HTR-8/SVneo (cell line): ENCODE results near the gene DCST2.
A peak's percentile ranks its signal among the peaks of the same experiment; 100 is the strongest.

Source experiments
- DNase-seq: peaks from one replicate; pipeline ENCODE4 v3.0.0; 2011; ENCODE audit warnings: low spot score, mixed read lengths; ENCODE audit not compliant: insufficient read length
- FAIRE-seq: peaks from 2 replicates; lab custom pipeline; 2011; peaks lifted over from hg19 to GRCh38; lab: Jason Lieb, UNC

The DCST2 gene

DNA sequence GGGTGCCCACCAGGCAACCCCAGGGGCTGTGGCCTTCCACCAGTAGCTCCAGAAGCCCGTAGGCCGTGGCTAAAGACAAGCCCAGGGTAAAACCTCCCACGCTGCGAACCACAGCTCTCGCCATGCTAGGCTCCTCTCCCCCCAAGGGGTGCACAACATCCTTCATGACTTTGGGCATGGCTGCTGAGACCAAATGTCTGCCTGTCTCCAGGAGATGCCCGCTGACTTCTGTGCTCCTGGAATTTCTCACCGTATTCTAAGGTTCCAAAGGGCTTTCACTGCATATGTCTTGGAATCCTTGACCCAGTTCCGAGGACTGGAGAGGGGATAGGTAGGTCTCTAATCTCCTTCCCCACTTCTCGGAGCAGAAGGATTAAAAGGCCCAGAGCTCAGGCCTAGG is at the start of gene DCST2, which contains the start of gene DCST1:
Gene DCST2, minus strand, starts transcription at position 258 of the 400 bp plus-strand sequence. Its CDS starts 80 bp downstream, at position 178.
Gene DCST1, plus strand, starts transcription at position 301 of the 400 bp plus-strand sequence. CDS start 213 bp downstream, outside the sequence.
- DNase-seq (no peak), FAIRE-seq (no peak)

DNA sequence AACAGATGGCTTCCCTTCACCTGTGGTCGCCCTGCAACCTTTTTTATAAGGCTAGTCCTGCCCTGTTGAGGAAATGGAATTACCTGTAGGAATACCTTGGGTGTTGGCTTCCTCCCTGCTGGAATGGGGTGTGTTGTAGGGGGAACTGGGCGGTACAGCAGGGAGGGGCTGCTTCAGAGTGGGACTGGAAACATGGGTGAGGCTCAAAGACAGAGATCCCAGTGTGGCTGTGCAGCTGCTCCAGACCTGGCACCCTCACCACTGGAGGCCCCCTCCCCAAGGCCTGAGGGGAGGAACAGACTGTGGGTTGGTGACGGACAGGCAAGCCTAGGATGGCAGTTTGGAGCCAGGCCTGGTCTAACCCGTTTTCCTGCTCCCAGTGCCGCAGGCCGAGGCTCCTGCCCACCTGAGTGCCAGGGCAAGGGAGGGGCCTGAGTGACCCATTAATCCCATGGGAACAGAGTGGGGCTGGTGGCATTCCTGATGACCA is 49.5 kb upstream of the DCST2 start:
- no peak for FAIRE-seq
- DNase-seq, result no peak

DNA sequence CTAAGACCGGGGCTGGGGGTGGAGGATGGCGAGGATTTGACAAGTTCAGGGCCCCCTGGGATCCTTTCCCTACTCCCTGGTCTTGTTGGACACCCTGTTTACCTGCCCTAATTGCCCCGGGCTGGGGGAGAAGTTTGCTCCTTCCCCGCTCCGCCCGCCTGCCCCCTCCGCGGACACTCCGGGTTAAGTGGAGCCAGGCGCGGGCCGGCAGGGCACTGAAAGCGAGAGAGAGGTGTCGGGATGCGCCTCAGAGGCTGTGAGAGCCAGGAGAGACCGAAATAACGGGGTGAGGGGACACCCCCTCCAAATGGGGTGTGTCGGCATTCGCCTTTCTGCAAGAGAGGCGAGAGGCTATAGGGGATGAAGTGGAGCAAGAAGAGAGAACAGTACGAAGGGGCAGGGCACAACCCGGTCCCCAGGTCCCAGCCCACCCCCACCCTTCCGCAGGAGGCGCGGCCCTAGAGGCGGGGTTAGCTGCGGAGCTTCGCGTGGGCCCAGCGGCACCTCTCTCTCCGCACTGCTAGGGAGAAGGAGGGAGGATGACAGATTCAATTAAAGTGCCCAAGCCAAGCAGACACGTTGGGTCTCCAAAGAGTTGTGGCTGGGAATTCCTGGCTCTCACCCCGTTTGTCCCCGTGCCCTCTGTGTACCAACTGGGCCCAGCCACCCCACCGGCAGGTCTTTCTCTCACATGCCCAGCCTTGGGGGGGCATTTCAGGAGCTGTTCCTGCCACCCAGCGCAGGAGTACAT is 48.9 kb upstream of the DCST2 start:
- DNase-seq (no peak), FAIRE-seq (no peak)

DNA sequence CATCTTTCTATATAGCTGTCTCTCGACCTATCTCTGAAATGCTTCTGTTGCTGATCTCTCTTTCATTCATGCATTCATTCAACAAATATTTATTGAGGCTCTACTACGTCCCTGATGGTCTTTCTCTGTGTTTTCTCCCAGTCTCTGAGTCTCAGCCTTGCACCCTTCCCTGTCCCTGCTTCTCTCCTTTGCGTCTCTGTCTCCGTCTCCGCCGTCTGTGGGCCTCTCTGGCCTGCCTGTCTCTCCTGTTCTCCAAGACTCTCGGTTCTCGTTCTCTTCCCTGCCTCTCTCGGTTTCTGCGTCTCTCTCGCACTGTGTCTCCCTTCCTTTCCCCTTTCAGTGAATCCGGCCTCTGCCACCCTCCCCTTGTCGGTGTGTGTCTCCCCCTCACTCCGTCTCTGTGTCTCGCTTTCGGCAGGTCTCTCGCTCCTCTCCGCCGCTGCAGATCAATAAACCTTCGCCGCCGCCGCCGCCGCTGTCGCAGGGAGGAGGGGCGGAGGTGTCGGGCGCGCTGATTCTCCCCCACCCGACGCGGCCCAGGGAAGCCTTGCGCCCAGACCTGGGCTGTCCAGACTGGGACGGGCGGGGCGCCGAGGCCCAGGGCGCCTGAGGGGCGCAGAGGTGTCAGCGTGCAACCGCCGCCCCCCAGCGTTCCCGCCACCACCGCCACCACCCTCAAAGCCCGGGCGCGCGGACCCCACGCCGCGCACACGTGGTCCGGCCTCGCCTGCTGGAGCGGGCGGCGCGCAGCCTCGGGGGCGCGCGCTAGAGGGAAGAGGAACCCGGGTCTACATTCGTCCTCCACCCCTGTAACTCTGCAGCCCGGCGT is 48.1 kb upstream of the DCST2 start:
- no peak for FAIRE-seq
- DNase-seq, result no peak

DNA sequence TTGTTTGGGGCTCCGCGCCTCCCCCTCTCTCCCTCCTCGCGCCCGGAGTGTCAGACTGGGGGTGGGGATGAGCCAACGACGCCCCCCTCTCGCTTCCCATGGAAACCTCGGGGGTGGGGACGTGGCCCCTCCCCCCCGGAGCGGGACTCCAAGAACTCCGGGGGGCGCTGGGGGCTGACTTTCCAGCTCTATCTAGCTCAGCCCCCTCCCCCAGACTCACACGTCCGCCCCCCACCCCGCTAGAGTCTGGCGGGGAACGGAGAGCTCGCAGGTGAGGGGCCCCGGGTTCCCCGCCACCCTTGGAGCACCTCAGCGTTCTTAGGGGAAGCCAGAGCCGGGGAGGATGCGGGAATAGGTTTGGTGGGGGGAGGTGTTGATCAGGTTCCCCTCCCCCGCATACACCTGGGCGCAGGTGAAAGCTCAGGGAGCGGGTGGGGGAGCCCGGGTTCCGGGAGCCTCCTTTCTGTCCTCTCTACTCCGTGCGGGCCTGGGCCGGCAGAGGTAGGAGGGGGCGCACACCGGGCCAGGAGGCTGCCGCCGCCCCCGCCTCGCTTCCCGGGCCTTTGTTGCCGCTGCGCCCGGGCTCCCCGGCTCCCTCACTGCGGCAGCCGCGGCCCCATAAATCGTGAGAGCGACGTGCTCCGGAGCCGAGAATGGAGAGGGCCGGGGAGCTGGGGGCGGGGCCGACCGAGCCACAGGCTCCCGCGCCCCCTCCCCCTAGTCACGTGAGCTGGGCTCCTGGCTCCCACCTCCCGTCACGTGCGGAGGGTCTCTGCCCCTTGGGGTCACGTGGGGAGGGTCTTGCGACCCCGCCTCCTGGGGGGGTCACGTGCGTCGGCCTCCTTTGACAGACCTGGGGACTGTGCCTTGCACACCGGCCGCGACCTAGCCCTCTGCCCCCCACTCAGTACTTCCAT is 47.0 kb upstream of the DCST2 start:
- FAIRE-seq, result no peak
- DNase-seq, result no peak

DNA sequence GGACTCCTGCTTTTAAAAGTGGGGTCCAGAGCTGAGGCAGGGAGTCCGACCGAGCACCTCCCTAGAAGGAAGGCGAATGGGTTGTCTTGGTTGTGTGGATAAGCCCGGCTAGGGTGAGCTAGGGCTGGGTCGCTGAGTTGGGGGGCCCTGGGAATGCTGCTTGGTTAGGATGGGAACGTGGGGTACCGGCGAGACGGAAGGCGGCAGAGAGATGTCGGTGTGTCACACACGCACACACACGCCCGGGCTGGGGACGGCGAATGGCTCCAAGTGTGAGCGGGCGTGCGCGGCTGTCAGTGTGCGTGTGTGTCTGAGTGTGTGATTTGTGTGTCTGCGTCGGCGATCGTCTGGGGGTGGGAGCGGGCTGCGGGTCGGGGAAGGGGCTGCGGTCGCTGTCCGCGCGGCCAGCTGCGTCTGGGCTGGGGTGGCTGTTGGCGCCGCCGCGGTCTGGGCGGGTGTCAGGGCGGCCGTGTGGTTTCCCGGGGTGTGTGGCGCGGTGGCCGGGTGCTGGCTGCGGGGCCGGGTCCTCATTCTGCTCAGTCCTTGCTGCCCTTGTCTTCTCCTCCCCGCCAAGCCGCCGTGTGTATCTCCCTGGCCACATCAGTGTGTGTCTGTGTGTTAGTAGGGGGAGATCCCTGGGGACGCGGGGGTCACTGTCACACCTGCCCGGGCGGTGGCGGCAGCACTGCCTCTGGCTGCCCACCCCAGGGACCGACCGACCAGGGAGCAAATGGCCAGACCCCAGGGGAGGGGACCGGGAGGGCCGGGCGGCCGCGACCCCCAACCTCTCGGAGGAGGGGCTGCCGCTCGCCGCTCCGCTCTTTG is 46.1 kb upstream of the DCST2 start:
- DNase-seq (no peak), FAIRE-seq (no peak)

DNA sequence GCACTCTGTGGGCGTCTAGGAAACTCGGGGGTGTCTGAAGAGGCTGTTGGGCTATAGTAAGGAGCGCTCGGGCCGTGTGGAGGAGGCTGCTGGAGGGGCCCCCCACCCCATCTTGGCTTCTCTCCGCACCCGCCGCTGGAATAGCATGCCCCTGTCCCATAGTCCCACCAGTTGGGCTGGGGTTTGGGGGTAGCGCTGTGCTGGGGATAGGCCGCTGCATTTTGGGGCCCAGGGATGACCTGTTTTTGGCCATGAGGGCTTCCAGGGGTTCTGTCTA is 45.6 kb upstream of the DCST2 start:
- DNase-seq (no peak), FAIRE-seq (no peak)

DNA sequence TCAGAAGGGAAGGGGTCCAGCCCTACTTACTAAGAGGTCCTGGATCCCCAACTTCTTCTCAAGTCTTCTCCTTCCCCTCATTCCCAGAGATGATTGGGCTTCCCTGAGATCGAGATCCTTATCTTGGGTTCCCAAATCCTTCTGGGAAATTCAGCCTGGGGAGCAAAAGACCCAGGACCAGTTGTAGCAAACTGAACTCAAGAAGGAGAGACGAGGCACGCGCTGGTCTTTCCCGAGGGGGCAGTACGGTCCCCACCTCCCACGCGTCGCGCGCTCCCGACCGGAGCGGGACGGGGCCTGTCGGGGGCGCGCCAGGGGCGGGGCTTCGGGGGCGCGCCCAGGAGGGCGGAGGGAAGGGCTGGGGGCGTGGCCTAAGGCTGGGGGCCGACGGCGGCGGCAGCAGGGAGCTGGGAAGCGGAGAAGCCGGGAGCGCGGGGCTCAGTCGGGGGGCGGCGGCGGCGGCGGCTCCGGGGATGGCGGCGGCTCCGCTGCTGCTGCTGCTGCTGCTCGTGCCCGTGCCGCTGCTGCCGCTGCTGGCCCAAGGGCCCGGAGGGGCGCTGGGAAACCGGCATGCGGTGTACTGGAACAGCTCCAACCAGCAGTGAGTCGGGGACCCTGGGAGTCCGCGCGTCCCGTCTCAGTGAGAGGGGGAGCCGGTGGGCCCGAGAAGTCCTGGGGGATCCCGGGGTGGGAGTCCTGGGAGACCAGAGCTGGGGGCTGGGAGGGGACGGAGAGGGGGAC is 45.1 kb upstream of the DCST2 start, which contains the start of gene EFNA3:
Gene EFNA3, plus strand, starts transcription at position 369 of the 741 bp plus-strand sequence. Its CDS starts 105 bp downstream, at position 474.
- no peak for FAIRE-seq
- peak; percentile 60 for DNase-seq

DNA sequence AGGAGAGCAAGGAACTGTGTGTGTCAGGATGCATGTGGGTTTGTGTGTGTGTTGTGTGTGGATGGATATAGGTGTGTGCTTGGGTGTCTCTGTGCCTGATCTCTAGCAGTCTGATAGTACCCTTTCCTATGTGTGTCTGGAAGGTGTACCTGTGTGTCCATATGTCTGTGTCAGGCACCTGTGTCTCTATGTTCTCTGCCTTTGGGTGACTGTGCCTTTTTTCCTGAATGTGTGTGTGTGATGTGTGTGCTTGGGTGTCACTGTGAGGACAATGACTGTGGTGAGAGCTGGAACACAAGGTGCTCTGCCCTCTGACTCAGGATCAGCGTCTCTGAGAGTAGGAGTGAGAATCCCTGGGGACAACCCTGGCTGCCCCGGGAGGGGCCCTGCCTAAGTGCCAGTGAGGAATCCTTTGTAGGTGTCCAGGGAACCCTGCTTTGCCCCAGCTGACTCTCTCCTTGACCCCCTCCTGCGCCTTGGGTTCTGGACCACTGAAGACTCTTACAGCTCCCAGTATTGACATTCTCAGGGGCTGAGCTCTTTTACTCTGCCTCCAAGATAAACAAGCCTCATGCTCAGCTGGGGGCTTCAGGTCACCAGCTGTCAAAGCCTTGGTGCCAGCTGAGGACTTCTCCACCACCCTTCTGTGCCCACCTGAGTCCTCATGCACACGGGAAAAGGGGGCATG is 44.3 kb upstream of the DCST2 start:
- DNase-seq (no peak), FAIRE-seq (no peak)

DNA sequence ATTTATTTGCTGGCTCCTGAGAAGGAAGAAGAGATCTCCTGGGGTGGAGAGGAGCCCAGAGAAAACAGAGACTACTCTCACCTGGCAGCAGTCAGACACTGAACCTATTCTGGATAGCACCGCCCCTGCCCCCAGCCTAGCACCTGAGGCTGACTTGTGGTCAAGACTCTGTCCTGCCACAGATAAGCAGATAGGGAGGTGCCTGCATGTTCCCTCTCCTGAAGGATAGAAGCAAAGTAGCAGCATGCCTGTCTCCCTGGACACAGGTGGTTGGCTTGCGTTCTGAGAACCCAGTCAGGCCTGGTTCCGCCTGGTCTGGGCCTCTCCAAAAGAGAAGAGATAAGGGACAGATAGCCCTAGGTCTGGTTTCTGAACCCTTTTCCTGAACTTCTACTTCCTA is 43.8 kb upstream of the DCST2 start:
- no peak for FAIRE-seq
- no peak for DNase-seq

DNA sequence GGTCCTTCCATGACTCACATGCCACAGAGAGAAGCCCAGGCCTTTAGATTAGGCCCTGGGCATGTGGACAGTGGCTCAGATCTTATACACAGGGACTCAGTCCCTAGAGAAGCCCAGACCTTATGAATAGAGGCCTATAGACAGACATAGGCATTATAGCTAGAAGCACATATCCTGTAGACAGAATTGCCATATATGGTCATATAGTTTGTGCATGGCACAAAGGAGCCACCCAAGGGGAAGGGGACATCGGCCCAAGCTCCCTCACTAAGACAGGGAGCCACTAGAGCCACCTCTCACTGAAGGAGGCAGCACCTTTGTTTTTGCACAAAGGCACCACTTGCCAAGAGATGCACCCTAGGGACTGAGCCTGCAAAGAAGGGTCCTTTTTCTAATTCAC is 42.8 kb upstream of the DCST2 start:
- no peak for FAIRE-seq

DNA sequence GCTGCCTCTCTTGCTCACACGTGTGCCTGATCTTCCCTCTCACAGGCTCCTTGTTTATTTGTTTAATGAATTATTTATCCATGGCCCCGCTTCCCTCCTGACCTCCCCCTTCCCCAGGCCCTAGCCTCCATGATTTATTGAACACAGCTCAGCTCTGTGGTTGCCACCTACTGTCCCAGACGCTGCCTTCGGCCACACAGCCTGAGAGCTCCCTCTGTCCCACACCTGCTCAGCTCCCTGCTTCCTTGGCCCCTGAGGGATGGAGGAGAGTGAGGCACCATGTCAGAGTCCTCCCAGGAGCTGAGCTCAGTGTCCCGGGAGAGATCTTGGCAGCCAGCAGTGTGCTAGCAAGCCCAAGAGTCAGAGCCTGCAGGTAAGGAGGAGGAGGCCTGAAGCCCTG is 42.0 kb upstream of the DCST2 start:
- DNase-seq (no peak), FAIRE-seq (no peak)

More for the DNA sequence above, 42.8 kb upstream of the DCST2 start:
- DNase-seq, result no peak

DNA sequence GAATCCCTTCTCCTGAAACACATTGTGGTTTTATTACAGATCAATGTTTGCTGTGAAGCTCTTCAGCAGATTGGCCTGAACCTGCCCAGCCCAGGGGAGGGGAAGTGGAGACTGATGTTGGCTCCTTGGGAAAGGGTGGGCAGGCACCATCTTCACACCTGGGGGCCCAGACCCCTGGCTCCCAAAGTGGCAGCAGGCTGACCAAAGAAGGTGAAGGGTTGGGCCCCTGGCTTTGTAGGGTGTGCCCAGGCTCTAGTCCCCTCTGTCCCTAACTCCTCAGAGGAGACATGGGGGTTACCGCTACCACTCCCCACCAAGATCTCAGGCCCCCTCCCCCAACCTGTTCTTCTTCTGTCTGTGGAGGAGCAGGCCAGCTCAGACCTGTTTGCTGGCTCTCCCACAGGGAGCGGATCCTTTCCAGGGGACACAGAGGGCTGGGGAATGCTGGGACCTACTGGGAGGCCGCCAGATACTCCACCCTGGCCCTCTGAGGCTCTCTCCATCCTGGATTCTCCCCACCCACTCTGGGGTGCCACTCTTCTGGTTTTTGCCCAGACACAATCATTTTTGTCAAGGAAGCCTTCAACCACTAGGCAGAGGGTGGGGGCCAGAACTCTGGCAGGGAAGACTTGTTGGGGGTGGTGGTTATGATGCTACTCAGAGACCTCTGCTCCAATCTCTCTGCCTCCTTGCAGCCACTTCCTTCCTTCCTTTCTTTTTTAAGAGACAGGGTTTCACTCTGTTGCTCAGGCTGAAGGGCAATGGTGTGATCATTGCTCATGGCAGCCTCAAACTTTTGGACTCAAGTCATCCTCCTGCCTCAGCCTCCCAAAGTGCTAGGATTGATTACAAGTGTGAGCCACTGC is 40.0 kb upstream of the DCST2 start:
- FAIRE-seq (no peak), DNase-seq (no peak)

DNA sequence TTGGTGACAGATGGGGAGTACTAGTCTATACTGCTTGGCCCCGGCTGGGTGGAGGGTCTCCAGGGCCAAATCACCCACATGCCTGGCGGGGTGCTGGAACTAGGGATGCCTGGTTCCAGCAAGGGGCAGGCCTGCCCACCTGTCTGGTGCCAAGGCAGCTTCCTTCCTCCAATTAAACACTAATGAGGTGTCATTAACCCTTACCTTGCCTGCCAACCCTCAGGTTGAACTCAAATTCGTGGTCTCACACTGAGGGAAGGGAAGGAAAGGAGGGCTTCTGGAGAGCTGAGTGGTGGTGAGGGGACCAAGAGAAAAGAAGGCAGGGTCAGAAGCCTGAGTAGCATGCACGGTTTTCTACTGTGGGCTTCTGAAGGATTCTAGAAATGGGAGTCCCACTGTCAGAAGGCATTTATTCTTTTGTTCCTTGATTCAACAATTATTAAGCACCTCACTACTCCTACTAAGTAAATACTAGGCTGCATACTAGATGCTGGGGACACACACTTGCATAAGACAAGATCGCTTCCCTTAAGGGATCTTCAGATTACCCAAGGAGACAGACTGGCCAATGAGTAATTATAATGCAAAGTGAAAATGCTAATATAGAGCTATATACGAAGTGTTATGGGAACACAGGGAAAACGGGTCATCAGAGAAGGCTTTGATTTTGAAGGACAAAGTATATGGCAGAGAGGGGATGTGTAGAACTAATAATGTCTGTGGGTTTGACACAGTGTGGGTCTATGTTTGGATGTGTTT is 39.1 kb upstream of the DCST2 start:
- FAIRE-seq (no peak), DNase-seq (no peak)

DNA sequence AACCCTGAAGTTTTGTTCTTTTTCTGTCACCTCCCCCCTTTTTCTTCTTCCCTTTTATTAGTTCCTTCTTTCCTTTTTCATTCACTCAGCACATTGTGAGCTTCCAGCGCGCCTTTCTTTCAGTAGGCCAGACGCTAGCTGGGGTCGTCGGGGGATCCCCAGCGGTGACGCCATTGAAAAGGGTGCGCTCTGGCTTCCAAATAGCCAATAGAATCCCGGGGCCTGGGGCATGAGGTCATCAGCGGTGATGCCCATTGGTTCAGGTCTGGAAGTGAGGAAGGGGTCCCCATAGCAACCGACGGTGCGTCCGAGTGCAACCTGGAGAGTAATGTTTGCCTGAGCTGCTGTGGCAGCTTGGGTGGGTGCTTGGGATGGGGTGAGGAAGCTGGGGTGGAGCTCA is 38.1 kb upstream of the DCST2 start:
- FAIRE-seq (no peak), DNase-seq (no peak)

DNA sequence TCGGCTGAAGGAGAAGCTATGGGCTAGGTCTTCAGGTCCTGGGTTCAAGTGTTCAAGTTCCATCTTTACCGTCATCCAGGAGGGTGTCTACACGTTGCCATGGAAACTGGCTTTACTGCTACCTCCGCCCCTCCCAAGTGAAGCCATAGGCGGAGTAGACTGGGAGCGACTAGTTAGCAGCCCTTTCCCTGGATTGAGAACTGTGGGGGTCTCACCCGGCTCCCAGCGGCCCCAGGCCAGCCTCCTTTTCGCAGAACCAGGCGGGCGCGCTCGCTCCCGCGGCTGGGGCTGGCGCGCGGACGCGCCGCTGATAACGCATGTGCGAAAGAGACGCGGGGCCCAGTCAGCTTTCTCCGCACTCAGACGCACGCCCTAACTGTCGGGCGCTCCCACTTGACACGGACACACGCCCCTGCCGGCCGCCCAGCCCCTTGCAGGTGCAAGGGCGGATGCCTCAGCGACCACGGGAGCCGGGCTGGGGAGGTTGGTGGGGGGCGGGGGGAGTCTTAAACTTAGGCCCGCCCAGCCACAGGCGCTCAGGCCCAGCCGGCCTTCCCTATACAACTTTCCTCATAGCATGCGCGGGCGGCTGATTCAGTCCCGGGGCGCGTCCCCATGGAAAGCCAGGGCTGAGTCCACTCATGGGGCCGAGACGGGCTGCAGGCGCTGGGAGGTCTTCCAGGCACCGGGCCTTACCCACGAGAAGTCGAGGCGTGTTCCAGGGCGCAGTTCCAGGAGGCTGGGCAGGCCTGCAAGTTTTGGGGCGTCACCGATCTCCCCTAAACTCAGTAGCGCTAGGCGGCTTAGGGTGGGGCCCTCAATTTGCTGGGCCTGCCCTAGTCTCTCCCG is 37.4 kb upstream of the DCST2 start:
- FAIRE-seq, result no peak
- DNase-seq, result no peak
